Left lung (tissue), 10 donors: ENCODE measurements around the gene LRIG1. TPM values are rescaled to one million over a fixed set of nuclear protein-coding genes. Genes with fewer than 3 reads are reported as not detected.

Source experiments
- ATAC-seq: fragments of 200-7000 bp; cut with Tn5 transposase; one replicate; pipeline ENCODE4 v1.9.1; 2020; ENCODE audit warnings: moderate library complexity
- DNase-seq, 4 donors: peaks; one replicate each; pipeline ENCODE4 v3.0.0-alpha.2; 2013 to 2020
- H3K27ac ChIP-seq, 2 donors: fragments of 200-600 bp; sonication (generic) in 1 of 2; one replicate each; pipeline versions ENCODE4 v1.5.0 to v1.8.0; 2020 to 2021
- H3K27me3 ChIP-seq, 2 donors: fragments of 200-600 bp; sonication (generic) in 1 of 2; one replicate each; pipeline versions ENCODE4 v1.5.0 to v1.8.0; 2020 to 2021
- H3K36me3 ChIP-seq, 2 donors: fragments of 200-600 bp; sonication (generic) in 1 of 2; one replicate each; pipeline versions ENCODE4 v1.5.0 to v1.8.0; 2020 to 2021
- H3K4me1 ChIP-seq, 2 donors: fragments of 200-600 bp; one replicate each; pipeline ENCODE4 v1.8.0; 2021
- H3K4me3 ChIP-seq, 2 donors: fragments of 200-600 bp; sonication (generic) in 1 of 2; one replicate each; pipeline versions ENCODE4 v1.5.0 to v1.8.0; 2020 to 2021; ENCODE audit warnings: mild to moderate bottlenecking in 1 of 2
- H3K9me3 ChIP-seq, 2 donors: fragments of 200-600 bp; sonication (generic) in 1 of 2; one replicate each; pipeline versions ENCODE4 v1.5.0 to v1.8.0; 2020 to 2021
- intact Hi-C, 2 donors: fragments of 100-400 bp; cut with DNase I; formaldehyde crosslinking; loops; one replicate each; pipeline versions ENCODE4 v1.11.2 to v1.14.2; 2022
- polyA plus RNA-seq, 6 donors: library from polyadenylated mRNA; unstranded; fragments of 120-200 nt; gene quantifications; one replicate each; pipeline ENCODE4 v1.2.1, GENCODE V29; 2013; ENCODE audit not compliant: insufficient read length in 6 of 6
- total RNA-seq, 2 donors: library from RNA; stranded (reverse); fragmentation: NEBNext Ultra II Directional; extraction: Animal tissue kit (Norgen Biotek cat#: 25700); gene quantifications; one replicate each; pipeline ENCODE4 v1.2.1, GENCODE V29; 2021
- TF ChIP-seq, protein P1 (sequence below), 2 donors: fragments of 200-600 bp; sonication (generic) in 1 of 2; IDR thresholded peaks; one replicate each; pipeline versions ENCODE4 v1.5.0 to v1.8.0; 2021; ENCODE audit warnings: antibody characterized with exemption in 2 of 2
- donor health status: DM: no; HTN: yes; CAD: no.
- donor health status: DM: no; HTN: no; CAD: no.

Gene LRIG1
- total and polyA plus RNA-seq, 8 donors, result 32.6 to 42.7 (median 35.7) TPM

DNA sequence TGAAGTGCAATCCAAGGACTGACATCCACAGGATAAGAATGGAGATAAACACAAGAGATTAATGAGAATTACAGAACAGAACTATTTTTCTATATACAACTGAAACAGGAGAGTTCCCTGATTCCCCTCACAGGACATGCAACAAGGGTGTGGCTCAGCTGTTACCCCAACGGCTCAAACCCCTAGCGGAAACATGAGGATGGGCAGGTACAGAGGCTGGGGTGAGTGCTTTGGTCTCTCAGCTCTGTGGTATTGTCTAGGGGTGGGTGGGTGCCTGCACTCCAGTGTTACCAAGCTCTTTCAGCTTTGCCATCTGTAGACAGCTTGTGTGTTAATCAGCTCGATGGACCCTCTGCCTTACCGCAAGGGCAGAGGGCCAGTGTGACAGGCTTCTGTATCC is 17.8 kb upstream of the LRIG1 start:
- ATAC-seq (no peak), DNase-seq (no peak)
- intact Hi-C loops, result no loop called here

DNA sequence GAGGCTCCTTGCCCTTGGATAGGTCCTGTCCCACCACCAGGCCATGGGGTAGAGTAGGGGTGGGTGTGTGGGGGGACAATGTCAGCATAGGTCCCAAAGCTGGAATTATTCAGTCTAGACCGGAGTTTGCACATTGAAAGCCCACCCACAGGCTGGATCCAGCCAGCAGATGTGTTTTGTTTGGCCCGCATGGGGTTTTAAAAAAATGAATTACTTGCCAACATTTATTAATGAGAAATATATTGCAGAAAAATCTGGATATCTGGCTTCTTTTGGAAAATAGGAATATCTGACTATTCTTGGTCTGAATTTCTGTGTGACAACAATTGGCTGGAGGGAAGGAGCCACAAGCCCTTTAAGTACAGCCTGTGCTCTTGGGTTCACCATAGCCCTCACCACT is 17.3 kb upstream of the LRIG1 start:
- no peaks in the 10 kb centered on the region for H3K27me3 ChIP-seq
- no peak for ATAC-seq
- H3K36me3 ChIP-seq, result no peaks in the 10 kb centered on the region
- H3K4me1 ChIP-seq, result no peaks in the 10 kb centered on the region
- H3K27ac ChIP-seq, result no peak overlapping the region
- no peaks in the 10 kb centered on the region for H3K9me3 ChIP-seq
- intact Hi-C loops, result no loop called here
- DNase-seq, result peak in 2 of 4 donors; percentile 39 to 57
- TF ChIP-seq, protein P1, sequence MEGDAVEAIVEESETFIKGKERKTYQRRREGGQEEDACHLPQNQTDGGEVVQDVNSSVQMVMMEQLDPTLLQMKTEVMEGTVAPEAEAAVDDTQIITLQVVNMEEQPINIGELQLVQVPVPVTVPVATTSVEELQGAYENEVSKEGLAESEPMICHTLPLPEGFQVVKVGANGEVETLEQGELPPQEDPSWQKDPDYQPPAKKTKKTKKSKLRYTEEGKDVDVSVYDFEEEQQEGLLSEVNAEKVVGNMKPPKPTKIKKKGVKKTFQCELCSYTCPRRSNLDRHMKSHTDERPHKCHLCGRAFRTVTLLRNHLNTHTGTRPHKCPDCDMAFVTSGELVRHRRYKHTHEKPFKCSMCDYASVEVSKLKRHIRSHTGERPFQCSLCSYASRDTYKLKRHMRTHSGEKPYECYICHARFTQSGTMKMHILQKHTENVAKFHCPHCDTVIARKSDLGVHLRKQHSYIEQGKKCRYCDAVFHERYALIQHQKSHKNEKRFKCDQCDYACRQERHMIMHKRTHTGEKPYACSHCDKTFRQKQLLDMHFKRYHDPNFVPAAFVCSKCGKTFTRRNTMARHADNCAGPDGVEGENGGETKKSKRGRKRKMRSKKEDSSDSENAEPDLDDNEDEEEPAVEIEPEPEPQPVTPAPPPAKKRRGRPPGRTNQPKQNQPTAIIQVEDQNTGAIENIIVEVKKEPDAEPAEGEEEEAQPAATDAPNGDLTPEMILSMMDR (IDR thresholded peaks at IDR 0.05), result no peak
- H3K4me3 ChIP-seq, result no peak overlapping the region

More for the DNA sequence above, 17.8 kb upstream of the LRIG1 start:
- Histone ChIP-seq H3K36me3 (no peaks in the 10 kb centered on the region), H3K27me3 (no peaks in the 10 kb centered on the region), H3K27ac (no peak overlapping the region), H3K9me3 (no peaks in the 10 kb centered on the region), H3K4me1 (no peaks in the 10 kb centered on the region), H3K4me3 (no peak overlapping the region)
- TF ChIP-seq, protein P1 (IDR thresholded peaks at IDR 0.05), result no peak

GRCh38 chr3:66517241-66517640 is 16.4 kb upstream of the LRIG1 start:
- TF ChIP-seq, protein P1 (IDR thresholded peaks at IDR 0.05), result no peak

GRCh38 chr3:66508461-66508860 is 7.6 kb upstream of the LRIG1 start:
- Histone ChIP-seq H3K4me1 (no peaks in the 10 kb centered on the region), H3K27ac (no peak overlapping the region), H3K9me3 (no peaks in the 10 kb centered on the region), H3K4me3 (no peak overlapping the region), H3K27me3 (no peaks in the 10 kb centered on the region), H3K36me3 (no peaks in the 10 kb centered on the region)
- intact Hi-C loops, result no loop called here
- TF ChIP-seq, protein P1 (IDR thresholded peaks at IDR 0.05), result no peak
- ATAC-seq, result no peak
- DNase-seq, result no peak

More at GRCh38 chr3:66517241-66517640, 16.4 kb upstream of the LRIG1 start:
- intact Hi-C loops, result no loop called here
- ATAC-seq, result no peak
- DNase-seq, result no peak
- no peaks in the 10 kb centered on the region for H3K9me3 ChIP-seq
- H3K4me1 ChIP-seq, result no peaks in the 10 kb centered on the region
- H3K27me3 ChIP-seq, result no peaks in the 10 kb centered on the region
- H3K27ac ChIP-seq, result no peak overlapping the region
- H3K4me3 ChIP-seq, result no peak overlapping the region
- no peaks in the 10 kb centered on the region for H3K36me3 ChIP-seq

DNA sequence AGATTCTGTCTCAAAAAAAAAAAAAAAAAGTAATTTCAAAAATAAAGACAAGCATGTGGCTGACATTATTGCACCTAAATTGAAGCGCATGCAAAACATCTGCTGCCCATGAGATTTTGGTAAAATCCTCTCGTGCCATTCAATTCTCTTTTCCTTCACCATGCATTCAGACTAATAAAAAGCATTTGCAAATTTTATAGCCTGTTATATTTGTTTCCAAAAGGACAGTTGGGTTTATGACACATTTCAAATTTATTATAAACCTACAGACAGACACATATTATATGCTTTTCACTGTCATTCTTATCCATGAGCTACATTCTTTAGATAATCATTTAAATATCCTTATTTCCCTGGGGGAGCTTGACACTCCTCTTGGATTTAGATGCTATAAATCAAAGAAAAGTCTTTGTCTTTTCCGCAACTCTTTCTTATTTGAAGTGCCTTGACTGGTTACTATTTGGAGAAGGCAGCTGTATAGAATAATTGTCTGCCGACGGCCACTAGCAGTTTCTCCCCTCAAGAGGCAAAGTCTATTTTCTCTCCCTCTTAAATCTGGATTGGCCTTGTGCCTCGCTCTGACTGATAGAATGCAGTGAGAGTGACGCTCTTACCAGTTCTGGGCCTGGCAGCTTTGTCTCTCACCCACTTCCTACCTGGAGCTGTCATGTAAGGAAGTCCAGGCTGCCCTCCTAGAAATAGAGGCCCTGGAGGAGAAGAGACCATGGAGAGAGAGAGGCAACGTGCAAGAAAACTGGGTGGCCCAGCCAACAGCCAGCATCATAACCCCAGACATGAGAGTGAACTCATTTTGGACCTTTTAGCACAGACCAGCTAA is 6.8 kb upstream of the LRIG1 start:
- H3K9me3 ChIP-seq, result no peaks in the 10 kb centered on the region
- no peak overlapping the region for H3K27ac ChIP-seq
- no peak for ATAC-seq
- no peaks in the 10 kb centered on the region for H3K27me3 ChIP-seq
- DNase-seq, result no peak
- no peaks in the 10 kb centered on the region for H3K4me1 ChIP-seq
- H3K36me3 ChIP-seq, result no peaks in the 10 kb centered on the region
- H3K4me3 ChIP-seq, result no peak overlapping the region
- intact Hi-C loops, result no loop called here
- TF ChIP-seq, protein P1 (IDR thresholded peaks at IDR 0.05), result no peak
